GM19395 (cell line): ENCODE results near the gene DDX31.

ENCODE experiments used
- ATAC-seq: cut with Tn5 transposase; IDR thresholded peaks from one replicate; pipeline ENCODE4 v1.9.1; 2021; ENCODE audit warnings: mild to moderate bottlenecking, moderate library complexity; ENCODE audit not compliant: unreplicated experiment

DDX31 gene

DNA sequence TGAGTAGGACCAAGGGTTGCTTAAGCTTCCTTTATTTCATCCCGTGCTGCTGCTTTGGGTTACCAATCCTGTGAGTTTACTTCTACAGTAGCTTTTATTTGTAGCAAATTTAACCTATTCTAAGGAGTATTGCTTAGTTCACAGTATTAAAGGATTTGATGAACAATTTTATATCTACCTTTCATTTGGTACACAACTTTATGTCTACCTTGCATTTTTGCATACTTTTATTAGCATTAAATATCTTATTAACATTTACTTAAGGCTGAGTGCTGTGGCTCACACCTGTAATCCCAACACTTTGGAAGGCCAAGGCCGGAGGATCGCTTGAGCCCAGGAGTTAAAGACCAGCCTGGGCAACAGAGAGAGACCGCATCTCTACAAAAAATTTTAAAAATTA is 4.7 kb upstream of the DDX31 start:
- no peak for ATAC-seq

DNA sequence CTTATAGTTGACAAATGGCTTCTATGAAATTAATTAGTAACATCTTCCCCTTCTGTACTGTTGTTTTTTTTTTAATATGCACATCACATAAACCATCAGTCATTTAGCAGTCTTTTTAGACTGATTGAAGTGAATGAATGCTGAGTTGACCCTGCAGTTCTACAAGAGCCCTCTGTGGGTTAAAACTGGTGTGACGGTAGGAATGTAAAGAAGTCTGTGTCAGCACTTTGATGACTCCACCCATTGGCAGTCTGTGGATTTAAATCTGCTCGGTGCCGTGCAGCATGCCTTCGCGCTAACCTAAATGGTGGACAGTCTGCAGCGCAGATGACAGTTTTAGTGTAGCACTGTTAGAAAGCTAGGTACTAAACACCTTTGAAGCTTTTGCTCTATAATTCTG is 3.6 kb upstream of the DDX31 start:
- no peak for ATAC-seq

DNA sequence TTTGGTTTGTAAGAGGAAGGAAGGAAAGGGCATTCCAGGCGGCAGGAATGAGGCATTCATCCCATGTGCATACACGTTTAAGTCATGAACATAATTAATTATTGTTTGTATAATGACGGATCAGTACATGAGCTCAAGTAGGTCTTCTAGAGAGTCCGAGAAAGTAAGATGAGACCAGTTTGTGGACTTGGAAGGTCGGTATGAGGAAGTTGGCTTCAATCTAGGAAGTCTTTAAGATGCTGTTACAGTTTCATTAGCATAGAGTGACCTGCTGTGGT is 2.6 kb upstream of the DDX31 start:
- ATAC-seq, result no peak

DNA sequence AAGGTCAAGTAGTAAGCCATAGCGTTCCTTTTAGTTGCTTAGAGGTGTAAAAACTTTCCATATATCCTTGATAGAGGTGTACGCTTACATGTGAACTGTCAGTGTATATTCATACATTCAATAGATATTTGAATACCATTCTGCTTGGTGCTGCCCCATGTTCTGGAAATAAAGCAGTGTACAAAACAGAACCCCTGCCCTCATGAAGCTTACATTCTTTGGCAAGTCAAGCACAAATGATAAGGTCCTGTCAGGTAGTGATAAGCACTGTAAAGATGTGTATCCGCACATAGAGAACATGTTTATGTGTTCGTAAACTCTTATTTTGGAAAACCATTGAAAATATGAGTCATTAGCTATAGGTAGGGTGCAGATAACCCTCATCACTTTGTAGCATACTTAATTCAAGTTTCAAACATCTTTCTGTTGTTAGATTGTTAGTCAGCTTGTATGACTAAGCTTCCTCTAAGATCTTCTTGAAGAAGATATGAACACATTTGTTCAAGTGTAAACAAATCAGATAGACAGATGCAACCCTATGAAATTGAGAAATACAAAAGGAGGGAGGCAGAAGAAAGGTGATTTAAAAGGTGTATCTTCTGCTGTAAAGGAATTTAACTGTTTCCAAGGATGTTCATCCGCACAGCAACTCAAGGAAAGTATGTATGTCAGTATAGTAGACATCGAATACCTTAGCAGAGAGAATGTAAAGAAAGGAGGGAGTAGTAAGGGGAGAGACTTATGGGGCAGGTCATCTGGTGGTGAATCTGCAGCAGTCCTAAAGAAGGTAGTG is 2.0 kb upstream of the DDX31 start:
- no peak for ATAC-seq

DNA sequence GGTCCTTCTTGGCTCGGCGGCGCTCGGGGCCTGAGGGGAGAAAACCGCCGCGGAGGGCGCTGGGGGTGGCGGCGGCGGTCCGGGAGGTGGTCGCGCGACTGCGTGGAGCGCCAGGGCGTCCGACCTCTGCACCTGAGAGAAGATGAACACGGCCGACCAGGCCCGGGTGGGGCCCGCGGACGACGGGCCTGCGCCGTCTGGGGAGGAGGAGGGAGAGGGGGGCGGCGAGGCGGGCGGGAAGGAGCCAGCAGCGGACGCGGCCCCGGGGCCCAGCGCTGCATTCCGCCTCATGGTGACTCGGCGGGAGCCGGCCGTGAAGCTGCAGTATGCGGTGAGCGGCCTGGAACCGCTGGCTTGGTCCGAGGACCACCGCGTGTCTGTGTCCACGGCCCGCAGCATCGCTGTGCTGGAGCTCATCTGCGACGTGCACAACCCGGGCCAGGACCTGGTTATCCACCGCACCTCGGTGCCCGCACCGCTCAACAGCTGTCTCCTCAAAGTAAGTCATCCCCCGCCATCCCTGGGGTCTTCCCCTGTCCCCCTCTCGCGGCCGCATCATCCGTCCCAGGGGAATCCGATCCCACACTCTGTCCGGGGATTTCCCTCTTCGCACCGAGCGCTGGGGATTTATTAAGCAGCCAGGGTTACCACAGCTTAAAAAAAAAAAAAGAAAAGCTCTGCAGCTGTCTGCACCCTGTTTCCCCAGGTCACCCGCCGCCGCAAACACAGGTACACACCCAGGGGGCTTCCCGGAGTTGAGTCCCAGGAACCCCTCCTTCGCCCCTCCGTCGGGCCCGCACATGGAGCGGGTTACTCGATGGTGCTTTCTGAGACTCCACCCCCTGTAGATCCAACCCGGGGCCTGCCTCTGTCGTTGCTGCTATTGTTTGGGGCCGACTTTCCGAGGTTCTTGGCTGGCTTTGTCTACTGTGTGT is 941 bp upstream of the DDX31 start, which contains the start of gene GTF3C4:
TSS of gene GTF3C4 (plus strand) at position 8 of the 935 bp plus-strand sequence. CDS start at position 143, 135 bp downstream.
- ATAC-seq, result peak; percentile 33

DNA sequence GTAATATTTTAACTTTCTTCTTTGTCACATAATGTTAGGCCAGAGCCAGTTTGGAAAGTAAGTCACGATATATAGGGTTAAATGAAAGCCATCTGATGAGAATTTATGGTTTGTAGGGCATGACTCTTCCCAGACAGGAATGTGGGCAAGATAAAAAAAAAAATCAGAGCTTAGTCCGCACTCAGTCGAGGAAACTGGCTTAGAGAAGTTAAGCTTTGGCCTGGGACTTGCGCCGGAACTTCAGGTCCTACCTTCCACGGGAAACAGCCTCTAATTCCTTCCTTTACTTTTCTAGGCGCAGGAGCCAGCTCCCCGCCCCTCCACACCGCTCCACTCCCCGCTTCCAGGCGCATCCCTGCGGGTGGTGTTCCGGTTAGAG is 475 bp downstream of the DDX31 start:
- ATAC-seq, result no peak

DNA sequence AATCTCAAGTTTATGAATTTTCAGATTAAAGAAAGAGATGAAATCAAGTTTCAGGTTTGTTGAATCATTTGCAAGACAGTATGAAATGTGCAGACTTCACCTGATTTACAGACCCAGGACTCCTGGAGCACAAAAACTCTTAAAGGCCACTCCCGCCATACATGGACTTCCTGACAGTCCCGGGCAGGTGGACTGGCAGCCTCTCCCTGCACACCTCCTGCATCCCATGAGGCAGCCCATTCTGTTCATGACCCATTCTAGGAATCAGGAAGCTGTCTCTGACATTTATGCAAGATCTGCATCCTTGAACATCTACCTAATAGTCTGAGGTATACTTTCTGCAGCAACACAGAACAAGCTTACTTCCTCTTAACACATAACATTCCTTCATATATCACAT is 5.9 kb downstream of the DDX31 start:
- no peak for ATAC-seq

DNA sequence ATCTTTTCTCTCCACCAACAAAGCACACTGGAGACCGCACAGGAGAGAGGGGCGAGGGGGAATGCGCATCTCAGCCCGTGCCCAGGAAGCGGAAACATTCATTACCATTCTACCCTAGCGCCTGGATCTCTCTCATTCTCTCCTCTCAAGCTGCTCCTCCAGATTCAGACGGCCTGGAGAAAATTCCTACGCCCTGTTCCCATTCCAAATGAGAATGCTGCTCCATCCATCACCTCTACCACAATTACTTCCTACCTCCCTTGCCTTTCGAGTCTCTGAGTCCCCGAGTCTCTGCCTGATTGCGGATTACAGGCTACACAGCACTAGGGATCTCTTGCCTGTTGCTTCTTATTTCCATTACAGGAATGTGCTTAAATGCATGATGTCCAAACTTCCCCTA is 6.7 kb downstream of the DDX31 start:
- no peak for ATAC-seq

DNA sequence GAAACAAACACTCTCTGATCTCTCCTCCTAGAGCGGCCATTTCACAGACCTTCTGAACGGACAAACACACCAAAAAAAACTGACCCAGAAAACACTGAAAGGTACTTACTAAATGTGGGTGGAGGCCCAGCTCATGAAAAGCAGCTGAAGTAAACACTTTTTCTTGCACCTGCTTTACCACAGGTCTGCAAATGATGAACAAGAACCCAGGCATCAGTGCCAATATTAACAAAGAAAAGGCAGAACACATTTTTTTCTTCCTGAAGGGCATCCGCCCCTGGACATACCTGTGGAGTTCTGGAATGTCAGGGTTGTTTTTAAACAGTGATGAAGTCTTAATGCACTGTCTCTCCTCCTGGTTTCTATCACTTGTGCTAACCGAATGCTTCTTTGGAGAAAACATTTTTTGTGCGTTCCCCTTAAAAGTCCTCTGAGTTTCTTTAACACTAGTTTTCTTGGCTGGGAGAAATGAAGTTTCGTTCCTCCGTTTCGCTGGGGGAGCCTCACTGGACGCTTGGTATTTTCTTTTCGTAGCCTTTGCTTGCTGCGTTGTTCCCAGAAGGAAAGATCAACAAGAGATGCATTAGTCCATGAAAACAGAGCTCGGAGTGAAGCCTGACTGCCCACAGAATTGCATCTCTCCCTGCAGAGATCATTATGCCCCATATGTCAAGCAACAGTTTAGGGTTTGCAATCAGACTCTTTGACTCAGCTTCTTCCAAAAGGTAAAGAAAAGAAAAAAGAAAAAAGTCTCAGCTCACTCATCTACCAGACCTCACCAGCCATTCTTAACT is 7.4 kb downstream of the DDX31 start:
- no peak for ATAC-seq

DNA sequence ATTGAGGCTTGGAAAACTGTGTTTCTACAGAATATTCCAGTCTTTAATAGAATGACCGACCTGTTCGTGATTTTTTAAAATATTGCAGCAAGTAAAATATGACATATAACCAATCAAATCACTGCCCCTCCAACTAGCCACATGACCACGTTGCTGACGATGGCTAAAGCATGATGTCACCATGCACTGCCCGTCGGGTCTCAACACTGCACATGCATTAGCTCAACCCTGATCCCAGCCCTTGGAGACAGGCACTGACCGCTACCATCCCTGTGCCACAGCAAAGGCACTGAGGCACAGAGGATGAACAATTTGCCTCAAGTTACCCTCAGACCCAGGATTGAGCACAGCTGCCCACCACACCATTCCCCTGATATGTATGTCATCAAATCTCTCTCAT is 13.5 kb downstream of the DDX31 start:
- no peak for ATAC-seq

DNA sequence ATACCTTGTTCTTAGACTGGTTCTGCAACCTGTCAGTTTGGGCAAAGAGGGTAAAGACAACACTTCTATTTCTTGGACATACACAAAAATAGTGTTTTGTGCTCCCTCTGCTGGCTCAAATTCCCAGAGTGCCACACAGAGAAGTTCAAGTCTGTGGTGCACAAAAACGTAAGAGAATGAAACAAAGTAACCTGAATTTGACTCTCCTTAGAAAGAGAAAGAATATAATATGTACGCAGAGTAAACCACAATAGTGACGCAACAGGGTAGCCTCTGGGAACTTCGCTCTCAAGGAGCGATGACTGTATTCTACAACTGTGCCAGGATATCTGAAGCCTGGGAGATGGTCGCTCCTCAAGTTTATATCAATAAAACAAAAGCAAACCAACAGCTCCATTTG is 18.5 kb downstream of the DDX31 start:
- no peak for ATAC-seq

DNA sequence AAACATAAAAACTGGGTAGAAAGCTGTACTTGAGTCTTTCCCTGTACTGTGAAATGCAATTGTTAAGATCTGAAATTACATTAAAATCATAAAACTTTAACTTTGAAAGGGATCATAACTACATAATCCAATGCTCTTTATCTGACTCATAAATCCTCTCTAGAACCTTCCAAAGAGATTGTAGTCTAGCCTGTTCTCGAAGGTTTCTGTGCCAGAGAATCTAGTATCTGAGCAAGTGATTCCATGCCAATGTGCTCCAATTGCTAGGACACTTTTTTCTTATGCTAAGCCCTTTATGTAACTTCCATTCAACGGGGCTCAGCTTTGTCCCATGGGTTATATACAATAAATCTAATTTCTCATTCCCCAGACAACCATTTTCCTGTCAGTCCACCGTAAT is 21.1 kb downstream of the DDX31 start:
- no peak for ATAC-seq

DNA sequence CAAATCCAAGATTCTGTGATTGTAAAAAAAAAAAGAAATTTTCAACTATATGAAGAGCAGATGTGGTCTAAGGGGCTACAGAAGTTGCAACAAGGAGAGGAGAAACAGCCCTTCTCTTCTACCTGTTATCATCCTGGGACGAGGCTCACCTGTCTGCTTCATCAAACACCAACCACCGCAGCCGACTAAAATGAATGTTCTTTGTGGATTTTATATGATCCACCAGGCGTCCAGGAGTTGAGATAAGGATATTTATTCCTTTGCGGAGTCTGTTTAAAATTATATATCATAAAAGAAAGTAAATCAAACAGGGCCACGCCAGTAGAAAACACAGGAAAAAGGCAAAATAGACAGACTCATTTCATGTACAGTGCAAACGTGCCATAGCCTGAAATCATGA is 21.5 kb downstream of the DDX31 start:
- ATAC-seq, result no peak

DNA sequence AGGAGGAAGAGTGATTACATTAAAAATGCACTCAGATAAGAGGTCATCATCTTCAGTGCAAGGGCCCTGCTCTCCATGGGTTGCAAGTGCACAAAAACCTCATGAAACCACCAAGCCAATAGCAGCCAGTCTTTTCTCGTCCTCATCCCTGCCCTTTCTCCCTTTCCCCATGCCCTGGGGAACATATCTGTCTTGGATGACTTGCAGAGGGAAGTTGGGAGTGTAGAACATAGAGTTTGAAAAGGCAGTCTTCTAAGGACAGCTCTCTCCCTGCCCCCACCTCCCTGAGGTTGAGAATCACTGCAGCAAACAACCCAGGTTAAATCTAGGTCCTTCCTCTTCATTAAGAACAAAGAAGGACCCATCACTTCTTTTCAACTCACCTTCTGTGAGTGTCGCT is 22.0 kb downstream of the DDX31 start:
- ATAC-seq, result no peak

DNA sequence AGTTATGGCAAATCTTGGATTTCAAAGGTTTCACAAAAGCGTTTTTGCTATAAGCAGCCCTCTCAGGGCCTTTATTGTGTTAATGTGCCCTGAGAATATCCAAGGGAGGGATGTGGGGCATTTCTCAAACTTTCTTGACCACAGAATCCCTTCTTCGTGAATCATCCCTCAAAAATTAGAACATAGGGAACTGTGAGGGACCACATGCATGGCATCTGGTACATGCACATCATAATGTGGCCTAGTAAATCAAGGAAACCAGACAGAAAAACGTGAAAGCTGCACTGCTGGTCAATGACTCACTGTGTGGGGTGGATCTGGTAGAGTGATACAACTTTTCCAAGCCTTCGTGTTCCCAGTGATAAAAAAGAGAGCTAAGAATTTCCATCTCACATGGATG is 22.4 kb downstream of the DDX31 start:
- ATAC-seq, result no peak

DNA sequence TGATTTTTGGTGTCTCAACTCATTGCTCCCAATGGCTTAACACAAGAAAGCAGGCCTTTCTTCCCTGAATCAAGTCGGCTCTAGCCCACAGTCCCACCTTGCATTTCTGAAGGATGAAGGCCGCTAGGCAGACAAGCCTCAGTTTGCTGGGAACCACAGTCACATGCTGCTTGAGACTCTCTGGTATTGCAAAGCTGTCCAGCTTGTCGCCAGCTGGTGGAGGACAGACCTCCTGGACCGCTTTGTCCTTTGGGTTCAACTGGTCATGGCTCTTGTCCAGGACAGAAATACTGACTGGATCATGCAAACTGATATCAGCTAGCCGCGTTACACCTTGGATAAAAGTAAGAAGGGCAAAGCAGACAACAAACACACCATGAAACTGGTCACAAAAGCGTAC is 23.1 kb downstream of the DDX31 start:
- ATAC-seq, result no peak

DNA sequence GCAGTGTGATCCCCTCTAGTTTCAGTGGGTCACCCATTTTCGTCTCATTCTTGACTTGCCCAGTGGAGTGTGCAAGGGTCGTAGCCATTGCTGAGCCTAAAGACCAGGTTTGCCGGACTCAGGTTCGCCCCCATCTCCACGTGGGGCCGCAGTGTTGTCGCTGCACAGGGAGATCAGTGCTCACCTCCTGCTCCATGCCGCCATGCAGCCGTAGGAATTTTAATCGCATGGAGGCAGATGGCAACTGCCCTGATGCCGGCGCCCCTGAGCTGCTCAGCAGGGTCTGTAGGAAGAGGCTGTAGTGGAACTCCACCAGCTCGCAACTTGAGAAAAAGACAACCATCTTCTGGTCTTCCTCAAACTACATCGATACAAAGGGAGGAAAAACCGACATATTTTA is 24.1 kb downstream of the DDX31 start:
- ATAC-seq, result no peak

DNA sequence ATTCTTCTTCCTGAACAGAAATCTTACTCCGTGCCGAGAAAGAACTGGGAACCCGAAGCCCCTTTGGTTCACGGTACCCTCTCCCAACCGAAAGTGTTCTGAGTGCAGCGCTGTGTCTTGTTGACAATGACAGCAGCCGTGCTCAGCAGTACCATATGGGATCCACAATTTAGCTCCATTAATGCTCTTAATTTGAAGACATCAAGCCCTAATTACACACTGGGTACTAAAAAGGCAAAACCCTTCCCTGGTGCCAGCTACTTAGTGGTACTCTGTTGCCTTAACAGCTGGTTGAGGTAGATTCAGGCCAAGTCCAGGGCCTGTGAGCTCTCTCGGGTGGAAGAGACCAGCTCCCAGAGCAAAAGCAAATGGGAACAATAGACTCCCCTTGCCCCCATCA is 24.5 kb downstream of the DDX31 start:
- ATAC-seq, result no peak

DNA sequence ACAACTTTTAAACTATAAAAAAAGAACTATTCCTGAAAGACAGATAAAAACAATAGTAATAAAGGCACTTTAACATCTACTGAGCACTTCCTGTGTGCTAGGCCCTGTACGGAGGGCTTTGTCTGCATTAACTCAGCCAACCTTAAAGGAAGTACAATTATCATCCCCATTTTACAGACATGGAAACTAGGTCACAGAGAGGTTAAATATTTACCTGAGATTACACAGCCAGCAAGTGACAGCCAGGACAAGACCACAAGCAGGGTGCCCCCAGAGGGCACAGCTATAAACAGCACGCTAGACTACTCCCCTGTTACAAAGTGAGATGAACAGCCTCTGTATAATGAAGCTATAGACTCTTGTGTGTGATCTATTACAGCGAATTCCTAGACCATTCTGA is 25.5 kb downstream of the DDX31 start:
- ATAC-seq, result no peak

DNA sequence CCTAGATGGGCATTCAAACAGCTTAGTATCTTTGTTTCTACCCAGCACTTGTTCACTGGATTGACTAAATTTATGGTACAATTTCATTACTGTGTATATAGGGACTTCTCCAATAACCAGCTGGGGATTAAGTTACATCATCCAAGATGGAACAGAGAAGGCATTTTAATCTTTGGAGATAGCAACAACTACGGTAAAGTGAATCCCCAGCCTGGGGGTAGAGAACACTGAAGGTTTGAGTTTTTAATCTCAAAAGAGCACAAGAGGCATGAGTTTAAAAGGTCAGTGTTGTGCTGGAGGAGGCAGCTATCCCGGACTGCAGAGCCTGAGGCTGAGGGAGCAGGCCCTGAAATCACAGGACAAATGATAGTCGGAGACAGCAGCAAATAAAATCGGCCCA is 28.6 kb downstream of the DDX31 start:
- no peak for ATAC-seq

DNA sequence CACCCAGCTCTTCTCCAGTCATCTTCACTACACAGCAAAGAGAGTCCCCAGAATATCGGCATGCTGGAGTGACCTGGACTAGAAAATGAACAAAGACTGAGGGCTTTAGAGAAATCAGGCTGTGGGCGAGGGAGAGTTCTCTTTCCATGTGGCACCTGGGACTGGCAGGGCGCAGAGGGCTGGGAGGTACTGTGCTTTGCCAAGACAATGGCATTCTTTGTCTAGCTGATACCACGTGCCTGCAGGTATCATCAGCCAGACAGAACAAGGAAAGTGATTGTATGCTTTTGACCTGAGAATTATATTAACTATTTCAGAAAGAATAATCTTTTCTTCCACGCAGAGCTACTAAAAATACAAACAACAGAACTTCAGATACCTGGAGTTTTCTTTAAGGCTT is 30.5 kb downstream of the DDX31 start:
- ATAC-seq, result no peak

DNA sequence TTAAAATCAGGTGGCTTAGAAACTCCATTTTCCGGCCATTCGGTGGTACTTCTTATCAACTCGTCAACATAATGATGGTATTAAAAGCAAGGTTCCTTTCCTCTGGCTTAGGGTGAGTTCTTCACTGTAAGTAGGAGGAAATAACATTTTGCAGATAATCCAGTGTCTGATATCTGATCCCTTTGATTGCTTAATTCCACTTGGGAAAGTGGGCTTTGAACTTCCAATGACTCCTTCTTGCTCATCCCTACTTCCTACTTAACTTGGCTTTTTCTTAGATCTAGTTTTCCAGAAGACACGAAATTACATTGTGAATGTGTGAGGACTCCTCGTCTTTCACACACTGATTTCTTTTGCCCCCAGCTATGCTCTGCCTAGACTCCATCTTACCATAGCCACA is 31.5 kb downstream of the DDX31 start:
- no peak for ATAC-seq
